WTC11 (cell line): ENCODE data around the gene RGS12. TPM values are rescaled to one million over a fixed set of nuclear protein-coding genes. Genes with fewer than 3 reads are reported as not detected.

Experiments
- total RNA-seq: library from RNA; stranded (reverse); gene quantifications from 3 replicates; pipeline ENCODE4 v1.2.3, GENCODE V29; 2021

Gene RGS12
- total RNA-seq, 1 experiment from 2014 or later: 21.0 TPM

Other genes with a start within 250 kb of the RGS12 start
- not detected in 3 replicates for gene HTT-AS, start 218.5 kb upstream of the RGS12 start, total RNA-seq
- gene HTT, start 218.3 kb upstream of the RGS12 start, total RNA-seq: 64.1 to 85.4 TPM (median 71.4 TPM) in 3 replicates
- gene MSANTD1, start 43.9 kb upstream of the RGS12 start, total RNA-seq: 0.98 to 1.1 TPM (median 0.99 TPM) in 3 replicates
- gene HGFAC, start 148.9 kb downstream of the RGS12 start, total RNA-seq: 0.20 to 0.76 TPM (median 0.48 TPM) in 3 replicates
- 0.22 to 0.46 TPM (median 0.44 TPM) in 3 replicates for gene DOK7, start 170.3 kb downstream of the RGS12 start, total RNA-seq
- 90.8 to 106 TPM (median 97.4 TPM) in 3 replicates for gene LRPAP1, start 239.4 kb downstream of the RGS12 start, total RNA-seq